HepG2 (cell line): ENCODE data around the gene LYRM9. TPM values are rescaled to one million over a fixed set of nuclear protein-coding genes. Genes with fewer than 3 reads are reported as not detected.

Source experiments
- ATAC-seq: fragments of 200-7000 bp; cut with Tn5 transposase; 3 replicates; pipeline ENCODE4 v1.9.1; 2020; ENCODE audit warnings: mild to moderate bottlenecking, moderate library complexity
- BruUV-seq: library from RNA; stranded (reverse); fragments of 400-500 nt; replicated peaks from 2 replicates; lab custom pipeline; 2021; lab: Mats Ljungman, UMichigan
- CTCF ChIA-PET: fragments of 300-600 bp; formaldehyde crosslinking; extraction: SDS; loops from one replicate; lab custom pipeline; 2021; ENCODE audit warnings: low total read pairs, inconsistent platforms, low intra/inter-chr PET ratio; lab: Yijun Ruan, JAX
- POLR2A ChIA-PET: fragments of 350-600 bp; sonication (Branson Sonifier 250); formaldehyde crosslinking; loops from one replicate; lab custom pipeline; 2020; ENCODE audit warnings: antibody characterized with exemption, inconsistent platforms; lab: Yijun Ruan, JAX
- DNase-seq: peaks from one replicate; pipeline ENCODE4 v3.0.0-alpha.2; 2015; ENCODE audit warnings: low spot score
- FAIRE-seq: peaks from 3 replicates; lab custom pipeline; 2011; peaks lifted over from hg19 to GRCh38; lab: Jason Lieb, UNC
- H2AFZ ChIP-seq: one replicate; pipeline ENCODE4 v1.6.1; 2011; ENCODE audit warnings: low read length, inconsistent platforms
- H3K27ac ChIP-seq: fragments of 300-600 bp; 3 replicates; pipeline ENCODE4 v1.8.0; 2011; ENCODE audit warnings: mixed run types, mild to moderate bottlenecking, mixed read lengths, low read length, inconsistent platforms; ENCODE audit not compliant: insufficient read depth; ENCODE audit errors: extremely low read length
- H3K27me3 ChIP-seq, 2 experiments: fragments of 200-600 bp in 1 of 2; 2 replicates in 1 of 2; 3 replicates in 1 of 2; pipeline versions ENCODE4 v1.6.0 to v1.8.0; 2011; ENCODE audit warnings: low read length in 2 of 2, mild to moderate bottlenecking in 2 of 2, moderate library complexity in 2 of 2, inconsistent platforms in 1 of 2; ENCODE audit not compliant: insufficient read depth in 2 of 2, control insufficient read depth in 1 of 2
- H3K36me3 ChIP-seq, 2 experiments: fragments of 200-600 bp in 1 of 2; replicated peaks in 1 of 2; 2 replicates in 1 of 2; 3 replicates in 1 of 2; pipeline versions ENCODE4 v1.5.1 to v1.8.0; 2011; ENCODE audit warnings: low read length in 2 of 2, inconsistent platforms in 1 of 2; ENCODE audit not compliant: insufficient read depth in 2 of 2, control insufficient read depth in 1 of 2
- H3K4me1 ChIP-seq: 2 replicates; pipeline ENCODE4 v1.5.1; 2012; ENCODE audit warnings: low read length, inconsistent platforms; ENCODE audit not compliant: insufficient read depth
- H3K4me2 ChIP-seq: 2 replicates; pipeline ENCODE4 v1.6.0; 2011; ENCODE audit warnings: low read depth, low read length, inconsistent platforms
- H3K4me3 ChIP-seq, 3 experiments: fragments of 200-600 bp in 1 of 3; sonication (generic), shearing (Covaris generic) in 1 of 3; replicated peaks in 1 of 3; 2 replicates each; pipeline ENCODE4 v1.5.1; 2011 to 2016; ENCODE audit warnings: low read length in 3 of 3, inconsistent platforms in 2 of 3, low read depth in 2 of 3, mild to moderate bottlenecking in 2 of 3, control low read depth in 1 of 3, mixed read lengths in 1 of 3; ENCODE audit not compliant: insufficient read depth in 1 of 3
- H3K79me2 ChIP-seq: one replicate; pipeline ENCODE4 v1.6.1; 2011; ENCODE audit warnings: low read length, inconsistent platforms; ENCODE audit not compliant: insufficient read depth
- H3K9ac ChIP-seq: 2 replicates; pipeline ENCODE4 v1.6.0; 2011; ENCODE audit warnings: mild to moderate bottlenecking, low read depth, low read length, inconsistent platforms; ENCODE audit not compliant: insufficient read depth
- H3K9me3 ChIP-seq: 2 replicates; pipeline ENCODE4 v1.5.1; 2012; ENCODE audit warnings: mild to moderate bottlenecking, low read length
- H4K20me1 ChIP-seq: 2 replicates; pipeline ENCODE4 v1.6.0; 2011; ENCODE audit warnings: inconsistent platforms, mild to moderate bottlenecking, low read length, moderate library complexity; ENCODE audit not compliant: insufficient read depth
- CREM ChIP-seq, 2 experiments: sonication (generic) in 1 of 2; formaldehyde crosslinking in 1 of 2; IDR thresholded peaks; 2 replicates each; pipeline versions ENCODE4 v1.4.0 to v1.6.1; 2016 to 2020; ENCODE audit warnings: antibody characterized with exemption in 1 of 2, mild to moderate bottlenecking in 1 of 2, missing genetic modification reagents in 1 of 2
- DR1 ChIP-seq: sonication (generic); formaldehyde crosslinking; IDR thresholded peaks from 2 replicates; pipeline ENCODE4 v1.8.0; 2021; ENCODE audit warnings: mild to moderate bottlenecking, missing genetic modification reagents, inconsistent platforms
- FOXA1 ChIP-seq, 2 experiments: fragments of 450-650 bp in 1 of 2; sonication (generic) in 1 of 2; formaldehyde crosslinking in 1 of 2; IDR thresholded peaks; 2 replicates each; pipeline versions ENCODE4 v1.4.0 to v1.6.1; 2016 to 2020; ENCODE audit warnings: missing genetic modification reagents in 1 of 2
- MEF2D ChIP-seq: sonication (generic); formaldehyde crosslinking; IDR thresholded peaks from 2 replicates; pipeline ENCODE4 v1.5.1; 2020; ENCODE audit warnings: mild to moderate bottlenecking, missing genetic modification reagents
- SATB2 ChIP-seq: sonication (generic); formaldehyde crosslinking; IDR thresholded peaks from 2 replicates; pipeline ENCODE4 v1.5.0; 2020; ENCODE audit warnings: missing genetic modification reagents
- XRCC5 ChIP-seq: fragments of 200-400 bp; formaldehyde crosslinking; optimal IDR thresholded peaks from 2 replicates; pipeline ENCODE3; 2017; ENCODE audit warnings: mild to moderate bottlenecking, low read length
- ZNF263 ChIP-seq: sonication (generic); formaldehyde crosslinking; IDR thresholded peaks from 2 replicates; pipeline ENCODE4 v1.4.0; 2020; ENCODE audit warnings: missing genetic modification reagents
- ZNF44 ChIP-seq: sonication (generic); formaldehyde crosslinking; IDR thresholded peaks from 2 replicates; pipeline ENCODE4 v1.5.1; 2020; ENCODE audit warnings: mild to moderate bottlenecking, missing genetic modification reagents
- ZNF572 ChIP-seq: sonication (generic); formaldehyde crosslinking; IDR thresholded peaks from 2 replicates; pipeline ENCODE4 v1.5.1; 2020; ENCODE audit warnings: mild to moderate bottlenecking, missing genetic modification reagents
- ZNF709 ChIP-seq: sonication (generic); formaldehyde crosslinking; IDR thresholded peaks from 2 replicates; pipeline ENCODE4 v1.5.0; 2020; ENCODE audit warnings: mild to moderate bottlenecking, missing genetic modification reagents
- in situ Hi-C: cut with HindIII; loops from 2 replicates; pipeline ENCODE4 v1.10.0; 2017; ENCODE audit warnings: low pct_unique_long_range_greater_than_20kb; ENCODE audit not compliant: extremely low pct_ligation_motif_present
- intact Hi-C: fragments of 100-400 bp; cut with micrococcal nuclease; formaldehyde crosslinking; loops from one replicate; pipeline ENCODE4 v1.10.0; 2022; ENCODE audit not compliant: unreplicated experiment
- polyA plus RNA-seq, 8 experiments: library from polyadenylated mRNA; depleted of rRNA in 3 of 8; stranded (reverse) in 7 of 8; unstranded in 1 of 8; fragments of >200 nt; fragmentation: Illumina TruSeq in 4 of 8; extraction: Trizol in 4 of 8; gene quantifications; 2 replicates each; pipeline versions ENCODE4 v1.2.1 to v1.2.3, GENCODE V29; 2011 to 2016; ENCODE audit warnings: low read depth in 4 of 8, missing spikeins in 1 of 8, mixed read lengths in 1 of 8; ENCODE audit not compliant: insufficient read depth in 1 of 8
- total RNA-seq, 5 experiments: library from RNA; depleted of rRNA; stranded (reverse); fragments of >200 nt; fragmentation: Illumina TruSeq; extraction: Trizol; gene quantifications; 2 replicates each; pipeline ENCODE4 v1.2.3, GENCODE V29; 2016; ENCODE audit warnings: low read depth in 1 of 5
- TF ChIP-seq, protein P1 (sequence below): sonication (generic); formaldehyde crosslinking; IDR thresholded peaks from 2 replicates; pipeline ENCODE4 v1.4.0; 2020; ENCODE audit warnings: missing genetic modification reagents
- TF ChIP-seq, protein P2 (sequence below): sonication (generic); formaldehyde crosslinking; IDR thresholded peaks from 2 replicates; pipeline ENCODE4 v1.4.0; 2020; ENCODE audit warnings: mild to moderate bottlenecking, missing genetic modification reagents, borderline replicate concordance
- TF ChIP-seq, protein P3 (sequence below): IDR thresholded peaks from 2 replicates; pipeline ENCODE4 v1.6.1; 2016; ENCODE audit warnings: mild to moderate bottlenecking, missing biosample characterization, missing genetic modification reagents

The LYRM9 gene
- total and polyA plus RNA-seq, 2 of the 13 experiments (the other 11 are each of a cell fraction or from before 2014, with no cell fraction given) = 0.24 to 0.66 TPM

DNA sequence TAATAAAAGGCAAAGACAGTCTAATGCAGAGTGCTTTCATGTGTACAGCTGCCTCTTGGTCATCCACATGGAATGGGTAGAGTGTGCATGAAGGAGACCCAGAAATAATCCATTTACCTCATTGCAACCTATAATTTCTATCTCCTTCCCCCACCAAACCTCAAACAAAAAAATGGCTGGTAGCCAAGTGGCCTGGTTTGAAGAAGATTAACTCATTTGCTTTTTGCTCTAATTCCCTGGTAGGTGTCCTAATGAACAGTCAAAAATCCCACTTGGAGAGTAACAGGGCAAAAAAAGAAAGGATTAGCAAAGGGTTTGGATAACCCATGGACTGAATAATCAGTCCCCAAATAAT is 13.0 kb upstream of the LYRM9 start:
- in situ Hi-C loops = no loop called here
- no peak overlapping the region for H3K4me2 ChIP-seq
- ATAC-seq = no peak
- no peaks in the 10 kb centered on the region for H3K27me3 ChIP-seq
- peaks cover 16% of the 10 kb centered on the region for H3K4me1 ChIP-seq
- H3K36me3 ChIP-seq = no peaks in the 10 kb centered on the region
- no peaks in the 10 kb centered on the region for H3K79me2 ChIP-seq
- H3K9me3 ChIP-seq = no peaks in the 10 kb centered on the region
- no peak for DNase-seq
- no peak overlapping the region for H3K9ac ChIP-seq
- intact Hi-C loops = no loop called here
- CTCF ChIA-PET = no interaction called here
- POLR2A ChIA-PET = no interaction called here
- no peak overlapping the region for H3K27ac ChIP-seq
- no peak for TF ChIP-seq XRCC5
- TF ChIP-seq, protein P1, sequence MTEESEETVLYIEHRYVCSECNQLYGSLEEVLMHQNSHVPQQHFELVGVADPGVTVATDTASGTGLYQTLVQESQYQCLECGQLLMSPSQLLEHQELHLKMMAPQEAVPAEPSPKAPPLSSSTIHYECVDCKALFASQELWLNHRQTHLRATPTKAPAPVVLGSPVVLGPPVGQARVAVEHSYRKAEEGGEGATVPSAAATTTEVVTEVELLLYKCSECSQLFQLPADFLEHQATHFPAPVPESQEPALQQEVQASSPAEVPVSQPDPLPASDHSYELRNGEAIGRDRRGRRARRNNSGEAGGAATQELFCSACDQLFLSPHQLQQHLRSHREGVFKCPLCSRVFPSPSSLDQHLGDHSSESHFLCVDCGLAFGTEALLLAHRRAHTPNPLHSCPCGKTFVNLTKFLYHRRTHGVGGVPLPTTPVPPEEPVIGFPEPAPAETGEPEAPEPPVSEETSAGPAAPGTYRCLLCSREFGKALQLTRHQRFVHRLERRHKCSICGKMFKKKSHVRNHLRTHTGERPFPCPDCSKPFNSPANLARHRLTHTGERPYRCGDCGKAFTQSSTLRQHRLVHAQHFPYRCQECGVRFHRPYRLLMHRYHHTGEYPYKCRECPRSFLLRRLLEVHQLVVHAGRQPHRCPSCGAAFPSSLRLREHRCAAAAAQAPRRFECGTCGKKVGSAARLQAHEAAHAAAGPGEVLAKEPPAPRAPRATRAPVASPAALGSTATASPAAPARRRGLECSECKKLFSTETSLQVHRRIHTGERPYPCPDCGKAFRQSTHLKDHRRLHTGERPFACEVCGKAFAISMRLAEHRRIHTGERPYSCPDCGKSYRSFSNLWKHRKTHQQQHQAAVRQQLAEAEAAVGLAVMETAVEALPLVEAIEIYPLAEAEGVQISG (CRISPR knock-in tag) = no peak
- TF ChIP-seq FOXA1 (IDR thresholded peaks at IDR 0.05) = no peak
- no peak for TF ChIP-seq FOXA1 (CRISPR knock-in tag; IDR thresholded peaks at IDR 0.05)
- TF ChIP-seq CREM (IDR thresholded peaks at IDR 0.05) = no peak
- no peak for TF ChIP-seq CREM (CRISPR knock-in tag; IDR thresholded peaks at IDR 0.05)
- no peak for TF ChIP-seq SATB2 (CRISPR knock-in tag)
- no peak for TF ChIP-seq ZNF572 (CRISPR knock-in tag)
- TF ChIP-seq DR1 (CRISPR knock-in tag) = no peak
- no peak for TF ChIP-seq ZNF709 (CRISPR knock-in tag)
- TF ChIP-seq MEF2D (CRISPR knock-in tag) = no peak
- no peak for TF ChIP-seq ZNF44
- TF ChIP-seq, protein P2, sequence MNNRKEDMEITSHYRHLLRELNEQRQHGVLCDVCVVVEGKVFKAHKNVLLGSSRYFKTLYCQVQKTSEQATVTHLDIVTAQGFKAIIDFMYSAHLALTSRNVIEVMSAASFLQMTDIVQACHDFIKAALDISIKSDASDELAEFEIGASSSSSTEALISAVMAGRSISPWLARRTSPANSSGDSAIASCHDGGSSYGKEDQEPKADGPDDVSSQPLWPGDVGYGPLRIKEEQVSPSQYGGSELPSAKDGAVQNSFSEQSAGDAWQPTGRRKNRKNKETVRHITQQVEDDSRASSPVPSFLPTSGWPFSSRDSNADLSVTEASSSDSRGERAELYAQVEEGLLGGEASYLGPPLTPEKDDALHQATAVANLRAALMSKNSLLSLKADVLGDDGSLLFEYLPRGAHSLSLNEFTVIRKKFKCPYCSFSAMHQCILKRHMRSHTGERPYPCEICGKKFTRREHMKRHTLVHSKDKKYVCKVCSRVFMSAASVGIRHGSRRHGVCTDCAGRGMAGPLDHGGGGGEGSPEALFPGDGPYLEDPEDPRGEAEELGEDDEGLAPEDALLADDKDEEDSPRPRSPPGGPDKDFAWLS (CRISPR knock-in tag) = no peak
- TF ChIP-seq, protein P3, sequence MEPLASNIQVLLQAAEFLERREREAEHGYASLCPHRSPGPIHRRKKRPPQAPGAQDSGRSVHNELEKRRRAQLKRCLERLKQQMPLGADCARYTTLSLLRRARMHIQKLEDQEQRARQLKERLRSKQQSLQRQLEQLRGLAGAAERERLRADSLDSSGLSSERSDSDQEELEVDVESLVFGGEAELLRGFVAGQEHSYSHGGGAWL (CRISPR knock-in tag) = no peak
- no peak for TF ChIP-seq ZNF263 (CRISPR knock-in tag)
- H4K20me1 ChIP-seq = no peaks in the 10 kb centered on the region
- no TSS peak for BruUV-seq
- no peak for FAIRE-seq
- H2AFZ ChIP-seq = no peak overlapping the region
- no peak overlapping the region for H3K4me3 ChIP-seq
